ENCODE results near the gene CTNND2.
"Not testable (repeated sequence)": the region's sequence is repeated elsewhere in the genome, so short reads cannot be mapped to it uniquely, and the experiment has no call there.

The CTNND2 gene

GRCh38 chr5:11313694-11314093 lies 590.6 kb downstream of the CTNND2 start:
- DNase-seq (ENCODE audit: low read depth) = not testable (repeated sequence)

GRCh38 chr5:11311731-11312130 lies 592.5 kb downstream of the CTNND2 start:
- DNase-seq (ENCODE audit: low read depth) = no peak

- DNase-seq (ENCODE audit: low read depth) = no peak
Observed at GRCh38 chr5:11311272-11311671, 593.0 kb downstream of the CTNND2 start.

- DNase-seq (ENCODE audit: low read depth) = no peak
Observed at GRCh38 chr5:11310158-11310557, 594.1 kb downstream of the CTNND2 start.

GRCh38 chr5:11306365-11306764 lies 597.9 kb downstream of the CTNND2 start:
- DNase-seq (ENCODE audit: low read depth) = no peak

- no peak for DNase-seq (ENCODE audit: low read depth)
Observed at GRCh38 chr5:11305245-11305644, 599.0 kb downstream of the CTNND2 start.

GRCh38 chr5:11304641-11305040 lies 599.6 kb downstream of the CTNND2 start:
- no peak for DNase-seq (ENCODE audit: low read depth)

- no peak for DNase-seq (ENCODE audit: low read depth)
Observed at GRCh38 chr5:11302663-11303062, 601.6 kb downstream of the CTNND2 start.

- no peak for DNase-seq (ENCODE audit: low read depth)
Observed at GRCh38 chr5:11301171-11301570, 603.1 kb downstream of the CTNND2 start.

GRCh38 chr5:11300736-11301135 lies 603.5 kb downstream of the CTNND2 start:
- DNase-seq (ENCODE audit: low read depth) = no peak

- no peak for DNase-seq (ENCODE audit: low read depth)
Observed at GRCh38 chr5:11298877-11299276, 605.4 kb downstream of the CTNND2 start.

- no peak for DNase-seq (ENCODE audit: low read depth)
Observed at GRCh38 chr5:11293523-11293922, 610.7 kb downstream of the CTNND2 start.

GRCh38 chr5:11292648-11293356 lies 611.4 kb downstream of the CTNND2 start:
- no peak for DNase-seq (ENCODE audit: low read depth)

GRCh38 chr5:11289733-11290132 lies 614.5 kb downstream of the CTNND2 start:
- no peak for DNase-seq (ENCODE audit: low read depth)

- no peak for DNase-seq (ENCODE audit: low read depth)
Observed at GRCh38 chr5:11289208-11289607, 615.0 kb downstream of the CTNND2 start.

- DNase-seq (ENCODE audit: low read depth) = no peak
Observed at GRCh38 chr5:11281842-11282241, 622.4 kb downstream of the CTNND2 start.

- no peak for DNase-seq (ENCODE audit: low read depth)
Observed at GRCh38 chr5:11277323-11277722, 626.9 kb downstream of the CTNND2 start.

- no peak for DNase-seq (ENCODE audit: low read depth)
Observed at GRCh38 chr5:11273180-11273903, 630.9 kb downstream of the CTNND2 start.

- no peak for DNase-seq (ENCODE audit: low read depth)
Observed at GRCh38 chr5:11269515-11269914, 634.7 kb downstream of the CTNND2 start.

- no peak for DNase-seq (ENCODE audit: low read depth)
Observed at GRCh38 chr5:11268891-11269290, 635.4 kb downstream of the CTNND2 start.

- DNase-seq (ENCODE audit: low read depth) = no peak
Observed at GRCh38 chr5:11266331-11266730, 637.9 kb downstream of the CTNND2 start.

GRCh38 chr5:11261241-11261640 lies 643.0 kb downstream of the CTNND2 start:
- DNase-seq (ENCODE audit: low read depth) = no peak

- DNase-seq (ENCODE audit: low read depth) = no peak
Observed at GRCh38 chr5:11258001-11258400, 646.2 kb downstream of the CTNND2 start.

GRCh38 chr5:11252523-11252922 lies 651.7 kb downstream of the CTNND2 start:
- DNase-seq (ENCODE audit: low read depth) = no peak
